HEK293T (cell line): ENCODE results near the gene TIAM1.

Experiments
- CTCF ChIA-PET: fragments of 350-600 bp; formaldehyde crosslinking; extraction: SDS; loops from one replicate; lab custom pipeline; 2021; ENCODE audit warnings: antibody characterized with exemption, inconsistent platforms; lab: Yijun Ruan, JAX
- POLR2A ChIA-PET: fragments of 350-600 bp; formaldehyde crosslinking; extraction: SDS; loops from one replicate; lab custom pipeline; 2020; ENCODE audit warnings: antibody characterized with exemption, inconsistent platforms; lab: Yijun Ruan, JAX
- DNase-seq: peaks from one replicate; pipeline ENCODE4 v3.0.0; 2012; ENCODE audit warnings: mixed read lengths; ENCODE audit errors: extremely low spot score
- ARNT ChIP-seq: fragments of 450-650 bp; IDR thresholded peaks from 2 replicates; pipeline ENCODE4 v1.6.1; 2017; ENCODE audit warnings: mild to moderate bottlenecking
- BHLHE40 ChIP-seq: fragments of 450-650 bp; IDR thresholded peaks from 2 replicates; pipeline ENCODE4 v1.6.1; 2016; ENCODE audit warnings: mild to moderate bottlenecking, moderate library complexity, borderline replicate concordance
- CTBP1 ChIP-seq: fragments of 450-650 bp; IDR thresholded peaks from 2 replicates; pipeline ENCODE4 v1.6.1; 2016; ENCODE audit warnings: borderline replicate concordance
- ELF4 ChIP-seq: fragments of 450-650 bp; IDR thresholded peaks from 2 replicates; pipeline ENCODE4 v1.6.1; 2017; ENCODE audit warnings: antibody characterized with exemption
- FOXA1 ChIP-seq: fragments of 450-650 bp; IDR thresholded peaks from 2 replicates; pipeline ENCODE4 v1.6.1; 2016; ENCODE audit warnings: mild to moderate bottlenecking
- FOXK2 ChIP-seq: fragments of 450-650 bp; IDR thresholded peaks from 2 replicates; pipeline ENCODE4 v1.6.1; 2016; ENCODE audit warnings: mild to moderate bottlenecking
- FOXM1 ChIP-seq: fragments of 450-650 bp; IDR thresholded peaks from 2 replicates; pipeline ENCODE4 v1.6.1; 2017; ENCODE audit warnings: mild to moderate bottlenecking, borderline replicate concordance
- HDGF ChIP-seq: fragments of 450-650 bp; IDR thresholded peaks from 2 replicates; pipeline ENCODE4 v1.6.1; 2017; ENCODE audit warnings: antibody characterized with exemption, borderline replicate concordance
- L3MBTL2 ChIP-seq: fragments of 450-650 bp; conservative IDR thresholded peaks from 2 replicates; pipeline ENCODE4 v1.6.1; 2016; ENCODE audit warnings: mild to moderate bottlenecking
- LEF1 ChIP-seq: fragments of 450-650 bp; IDR thresholded peaks from 2 replicates; pipeline ENCODE4 v1.6.1; 2017; ENCODE audit warnings: mild to moderate bottlenecking, borderline replicate concordance
- NFRKB ChIP-seq: fragments of 450-650 bp; IDR thresholded peaks from 2 replicates; pipeline ENCODE4 v1.6.1; 2016; ENCODE audit warnings: mild to moderate bottlenecking, moderate library complexity
- PKNOX1 ChIP-seq: fragments of 450-650 bp; IDR thresholded peaks from 2 replicates; pipeline ENCODE4 v1.6.1; 2016
- SP1 ChIP-seq: fragments of 450-650 bp; IDR thresholded peaks from 2 replicates; pipeline ENCODE4 v1.6.1; 2017
- SUZ12 ChIP-seq: fragments of 450-650 bp; IDR thresholded peaks from 2 replicates; pipeline ENCODE4 v1.6.1; 2016; ENCODE audit warnings: mild to moderate bottlenecking
- TARDBP ChIP-seq: fragments of 450-650 bp; IDR thresholded peaks from 2 replicates; pipeline ENCODE4 v1.6.1; 2016
- ZNF384 ChIP-seq: fragments of 450-650 bp; IDR thresholded peaks from 2 replicates; pipeline ENCODE4 v1.6.1; 2016

The TIAM1 gene

GRCh38 chr21:31128234-31128633 is 215.8 kb downstream of the TIAM1 start:
- CTCF ChIA-PET = no interaction called here
- POLR2A ChIA-PET = no interaction called here
- TF ChIP-seq LEF1 = no peak
- TF ChIP-seq FOXM1 = no peak
- TF ChIP-seq PKNOX1 = no peak
- no peak for TF ChIP-seq ELF4
- no peak for TF ChIP-seq SP1
- no peak for TF ChIP-seq ZNF384
- TF ChIP-seq CTBP1 = no peak
- no peak for DNase-seq

- TF ChIP-seq HDGF (no peak), ELF4 (no peak), ARNT (no peak), L3MBTL2 (no peak), FOXK2 (no peak), PKNOX1 (no peak), FOXA1 (no peak), LEF1 (no peak), TARDBP (no peak), SP1 (no peak), SUZ12 (no peak)
- DNase-seq = no peak
- ChIA-PET CTCF (no interaction called here), POLR2A (no interaction called here)
Observed at GRCh38 chr21:31124010-31124409, 220.1 kb downstream of the TIAM1 start.

- no peak for DNase-seq
- TF ChIP-seq FOXK2 (no peak), CTBP1 (no peak), L3MBTL2 (no peak), ELF4 (no peak), SP1 (no peak), ARNT (no peak)
- POLR2A ChIA-PET = no interaction called here
- CTCF ChIA-PET = no interaction called here
Observed at GRCh38 chr21:31119199-31119598, 224.9 kb downstream of the TIAM1 start.

- TF ChIP-seq LEF1 = no peak
- no peak for TF ChIP-seq SP1
- no peak for TF ChIP-seq SUZ12
- TF ChIP-seq FOXM1 = no peak
- TF ChIP-seq HDGF = no peak
- TF ChIP-seq BHLHE40 = no peak
- no peak for TF ChIP-seq L3MBTL2
- no peak for TF ChIP-seq TARDBP
- TF ChIP-seq ARNT = no peak
- TF ChIP-seq CTBP1 = no peak
- TF ChIP-seq PKNOX1 = no peak
- no peak for TF ChIP-seq FOXK2
- no peak for TF ChIP-seq NFRKB
- no peak for TF ChIP-seq ZNF384
- ChIA-PET POLR2A (no interaction called here), CTCF (interaction anchor here (0.6 kb wide), 1 partner anchor 8 kb away, joined by 4 read pairs; no protein-coding TSS in a partner anchor)
- DNase-seq = no peak
Observed at GRCh38 chr21:31117128-31117916, 226.7 kb downstream of the TIAM1 start.

- TF ChIP-seq CTBP1 = no peak
- TF ChIP-seq LEF1 = no peak
- TF ChIP-seq ELF4 = no peak
- no peak for DNase-seq
- CTCF ChIA-PET = no interaction called here
- POLR2A ChIA-PET = no interaction called here
Observed at GRCh38 chr21:31115249-31115648, 228.8 kb downstream of the TIAM1 start.

GRCh38 chr21:31111093-31111492 is 233.0 kb downstream of the TIAM1 start:
- CTCF ChIA-PET = no interaction called here
- TF ChIP-seq BHLHE40 (no peak), HDGF (no peak)
- POLR2A ChIA-PET = no interaction called here
- no peak for DNase-seq

GRCh38 chr21:31110430-31110829 is 233.6 kb downstream of the TIAM1 start:
- TF ChIP-seq TARDBP = no peak
- TF ChIP-seq CTBP1 = no peak
- TF ChIP-seq SP1 = no peak
- TF ChIP-seq ELF4 = no peak
- no peak for TF ChIP-seq FOXA1
- TF ChIP-seq ARNT = no peak
- TF ChIP-seq FOXK2 = no peak
- no peak for TF ChIP-seq FOXM1
- TF ChIP-seq SUZ12 = no peak
- TF ChIP-seq BHLHE40 = no peak
- no peak for TF ChIP-seq PKNOX1
- CTCF ChIA-PET = interaction anchor here (0.6 to 0.7 kb wide), 2 partner anchors 11 to 488 kb away, joined by 4 read pairs; no protein-coding TSS in a partner anchor
- peak; percentile 34 for DNase-seq
- POLR2A ChIA-PET = no interaction called here
